DMS53 treated with DMSO at 0.1 percent for 48 hours (cell line): ENCODE data around the gene DGKG.

Source experiments
- DNase-seq: peaks from one replicate; lab custom pipeline; 2025; ENCODE audit not compliant: unreplicated experiment; lab: John Stamatoyannopoulos, UW

DGKG gene

DNA sequence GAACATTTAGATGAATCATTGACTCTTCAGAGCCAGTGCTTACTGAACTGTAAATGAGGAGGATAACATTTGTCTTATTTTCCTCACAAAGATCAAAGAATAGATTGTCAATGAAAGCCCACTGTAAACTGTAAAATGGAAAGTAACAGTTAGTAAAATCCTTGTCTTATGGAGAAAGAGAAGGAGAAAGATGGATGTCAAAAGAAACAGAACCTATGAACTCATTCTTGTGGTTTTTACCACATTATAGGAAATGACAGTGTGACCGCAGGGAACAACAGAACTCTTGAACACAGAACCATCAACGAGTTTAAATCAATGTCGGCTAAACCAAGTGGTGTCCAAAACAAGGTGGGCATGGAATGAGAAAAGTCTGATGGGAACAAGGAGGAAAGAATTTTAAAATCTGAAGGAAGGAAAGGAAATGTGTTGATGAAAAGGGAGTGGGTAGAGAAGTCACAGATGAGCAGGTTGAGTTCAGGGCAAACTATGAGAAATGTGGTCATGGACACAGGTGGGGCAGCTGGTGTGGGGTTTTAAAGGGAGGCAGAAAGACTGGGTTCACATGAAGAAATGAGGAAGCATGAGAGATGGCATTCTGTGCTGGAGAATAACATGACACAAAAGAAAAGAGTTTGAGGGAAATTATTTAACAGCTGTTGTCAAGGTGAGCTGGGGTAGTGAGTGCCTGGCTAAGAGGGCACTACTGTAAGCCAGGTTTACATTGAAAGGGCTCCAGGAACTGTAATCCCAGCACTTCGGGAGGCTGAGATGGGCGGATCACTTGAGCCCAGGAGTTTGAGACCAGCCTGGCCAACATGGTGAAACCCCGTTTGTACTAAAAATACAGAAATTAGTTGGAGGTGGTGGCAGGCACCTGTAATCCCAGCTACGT is 210.7 kb downstream of the DGKG start:
- no peak for DNase-seq

DNA sequence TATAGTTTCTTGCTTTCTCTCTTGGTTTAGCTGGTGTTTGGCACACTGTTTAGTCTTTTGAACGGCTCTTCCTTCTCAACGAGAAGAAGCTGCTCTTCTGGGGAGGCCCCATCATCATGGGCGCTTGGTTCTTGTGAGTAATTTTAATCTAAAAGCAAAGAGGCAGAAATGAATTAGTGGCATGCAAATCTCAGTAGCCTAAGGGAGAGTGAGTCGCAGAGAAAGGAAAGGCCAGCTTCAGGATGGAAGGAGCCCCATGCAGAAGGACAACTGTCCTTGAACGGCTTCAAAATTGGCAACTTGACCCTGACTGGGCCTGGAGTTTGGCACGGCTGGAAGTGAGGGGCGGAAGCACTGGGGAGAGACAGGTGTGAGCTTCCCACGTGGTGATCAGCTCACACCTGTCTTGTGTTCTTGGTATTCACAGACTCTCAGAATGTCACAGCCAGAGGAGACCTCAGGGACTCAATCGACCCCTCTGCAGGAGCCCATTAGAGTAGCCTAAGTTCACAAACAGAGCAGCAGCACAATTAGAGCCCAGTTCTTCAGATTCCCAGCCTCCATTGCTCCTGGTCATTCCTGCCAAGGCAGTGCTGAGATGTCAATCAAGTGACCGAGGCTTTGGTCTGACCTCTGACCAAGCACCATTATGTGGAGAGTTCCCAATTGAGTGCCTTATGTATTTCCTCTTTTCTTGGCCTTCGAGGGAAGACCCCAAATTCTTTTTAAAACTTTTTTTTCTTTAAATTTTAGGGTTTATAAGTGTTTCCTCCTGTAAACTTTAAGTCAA is 211.8 kb downstream of the DGKG start:
- DNase-seq, result no peak

DNA sequence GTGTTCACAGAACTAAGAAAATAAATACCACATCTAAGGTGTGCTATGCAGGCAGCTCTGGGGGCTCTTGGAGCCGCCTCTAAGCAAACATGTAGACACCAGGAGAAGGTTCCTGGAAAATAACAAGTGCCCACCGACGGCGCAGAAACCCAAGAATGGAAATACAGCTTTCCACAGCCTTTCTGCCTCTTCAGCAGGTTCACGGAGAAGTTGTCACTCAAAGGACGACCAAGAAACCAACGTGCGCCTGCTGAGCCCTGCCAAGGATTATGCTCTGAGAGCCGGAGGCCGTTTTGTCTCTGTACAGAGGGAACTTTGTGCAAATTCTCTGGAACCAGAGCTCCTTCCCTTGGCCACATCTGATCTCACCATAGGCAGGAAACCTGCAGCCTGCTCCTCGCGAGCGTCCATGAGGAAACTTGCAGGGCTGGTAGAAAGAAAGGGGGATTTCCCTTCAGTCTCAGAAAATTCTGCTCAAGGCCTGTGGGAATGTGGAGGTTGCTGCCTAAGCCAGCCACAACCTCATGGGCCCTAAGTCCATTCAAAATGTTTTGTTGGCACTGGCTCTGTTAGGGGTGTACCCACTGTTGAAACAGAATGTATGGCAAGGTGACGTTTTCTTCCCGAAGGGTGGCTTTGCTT is 212.6 kb downstream of the DGKG start:
- no peak for DNase-seq

DNA sequence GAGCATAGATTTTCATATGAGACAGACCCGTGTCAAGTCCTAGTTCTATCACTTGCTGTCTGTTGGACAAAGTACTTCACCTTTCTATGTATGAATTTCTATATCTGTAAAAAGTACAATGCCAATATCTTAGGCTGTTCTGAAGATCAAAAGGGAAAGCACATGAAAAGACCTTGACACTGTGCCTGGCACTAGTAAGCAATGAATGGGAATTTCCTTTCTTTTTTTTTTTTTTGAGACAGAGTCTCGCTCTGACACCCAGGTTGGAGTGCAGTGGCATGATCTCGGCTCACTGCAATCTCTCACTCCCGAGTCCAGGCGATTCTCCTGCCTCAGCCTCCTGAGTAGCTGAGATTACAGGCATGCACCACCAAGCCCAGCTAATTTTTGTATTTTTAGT is 217.8 kb downstream of the DGKG start:
- DNase-seq, result no peak

DNA sequence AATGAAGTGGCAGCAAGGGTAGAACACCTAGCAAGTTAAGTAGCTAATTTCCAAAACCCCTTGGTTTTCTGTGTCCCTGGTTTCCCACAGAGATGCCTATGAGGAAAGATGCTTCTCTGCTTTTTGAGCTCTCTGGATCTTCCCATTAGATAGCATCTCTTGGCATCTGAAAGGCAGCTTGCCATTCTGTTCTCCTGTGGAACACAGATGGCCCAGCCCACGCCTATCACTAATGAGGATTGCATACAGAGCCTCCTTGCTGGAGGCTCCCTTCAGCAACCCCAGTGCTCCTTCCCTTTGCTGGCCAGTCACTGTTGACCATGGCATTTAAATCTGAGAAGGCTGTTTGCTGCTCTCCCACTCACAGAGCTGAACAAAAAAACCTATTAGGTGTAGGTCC is 218.8 kb downstream of the DGKG start:
- DNase-seq, result no peak

DNA sequence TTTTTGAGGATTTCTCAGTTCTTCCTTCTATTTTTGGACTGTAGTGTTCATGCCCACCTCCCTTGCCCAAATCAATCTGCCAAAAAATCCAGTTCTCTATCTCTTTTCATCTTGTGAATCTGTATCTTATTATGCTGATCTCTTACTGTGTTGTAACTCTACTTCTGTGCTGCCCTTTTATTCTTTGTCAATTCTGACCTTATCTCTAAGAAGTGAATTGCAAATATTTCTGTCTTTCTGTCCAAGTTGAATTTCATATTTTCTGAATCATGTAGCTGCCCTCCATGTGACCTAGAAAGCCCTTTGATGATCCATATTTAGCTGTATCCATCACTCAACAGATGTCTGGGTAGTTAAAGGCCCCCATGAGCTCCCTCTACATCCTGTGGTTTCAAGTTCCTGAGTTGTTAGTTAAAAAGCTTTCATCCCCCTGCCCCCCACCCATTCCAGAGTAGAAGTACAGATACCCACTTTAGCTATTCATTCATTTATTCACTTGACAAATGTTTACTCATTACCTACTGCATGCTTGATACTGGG is 219.6 kb downstream of the DGKG start:
- DNase-seq, result no peak

DNA sequence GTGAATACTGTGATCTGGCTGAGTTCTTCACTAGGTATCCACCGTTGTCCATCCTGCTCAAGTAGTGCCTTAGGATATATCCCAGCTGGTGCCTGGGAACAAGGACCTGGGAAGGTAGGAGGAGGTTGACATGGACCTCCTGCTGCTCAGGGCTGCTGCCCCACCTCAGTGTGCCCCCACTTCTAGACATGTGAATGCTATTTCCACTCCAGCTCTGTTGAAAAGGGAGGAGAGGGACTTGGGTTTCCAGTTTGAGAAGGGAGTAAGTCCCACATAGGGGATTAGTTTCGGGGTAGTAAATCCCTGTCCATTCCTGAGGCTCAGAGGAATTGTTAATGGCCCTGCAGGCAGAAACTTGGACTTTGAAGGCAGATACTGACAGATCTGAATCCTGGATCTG is 220.2 kb downstream of the DGKG start:
- no peak for DNase-seq

DNA sequence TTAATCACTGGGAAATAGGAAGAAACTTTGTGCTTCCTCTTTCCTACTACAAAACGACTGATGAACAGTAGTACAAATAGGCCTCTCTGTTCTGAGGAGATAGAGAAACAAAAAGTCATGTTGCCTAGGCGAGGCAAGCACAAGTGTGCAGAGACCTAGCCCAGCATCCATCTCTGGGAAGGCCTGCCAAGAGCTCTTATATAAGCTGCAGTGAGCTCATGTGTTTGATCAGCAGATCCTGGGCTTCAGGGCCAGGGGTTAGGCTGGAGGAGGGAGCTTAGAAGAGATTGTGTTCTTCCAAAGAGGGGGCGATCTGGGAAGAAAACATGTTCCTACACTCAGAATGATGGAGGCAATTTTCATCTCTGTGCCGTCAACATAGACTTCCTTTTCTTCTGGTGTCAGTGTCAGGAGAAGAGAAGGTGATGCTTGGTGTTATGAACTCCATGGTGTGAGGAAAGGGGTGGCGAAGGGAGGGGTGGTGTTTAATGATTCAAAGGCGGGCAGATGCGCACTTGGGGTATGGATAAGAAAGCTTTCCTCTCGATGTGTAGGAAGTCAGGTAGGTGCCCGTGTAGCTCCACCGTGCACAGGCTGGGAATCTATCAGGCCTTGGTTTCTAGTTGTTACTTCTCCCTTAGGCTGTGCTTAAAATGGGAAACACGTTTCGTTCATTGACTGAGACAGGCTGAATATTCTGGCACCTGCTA is 223.6 kb downstream of the DGKG start:
- no peak for DNase-seq

DNA sequence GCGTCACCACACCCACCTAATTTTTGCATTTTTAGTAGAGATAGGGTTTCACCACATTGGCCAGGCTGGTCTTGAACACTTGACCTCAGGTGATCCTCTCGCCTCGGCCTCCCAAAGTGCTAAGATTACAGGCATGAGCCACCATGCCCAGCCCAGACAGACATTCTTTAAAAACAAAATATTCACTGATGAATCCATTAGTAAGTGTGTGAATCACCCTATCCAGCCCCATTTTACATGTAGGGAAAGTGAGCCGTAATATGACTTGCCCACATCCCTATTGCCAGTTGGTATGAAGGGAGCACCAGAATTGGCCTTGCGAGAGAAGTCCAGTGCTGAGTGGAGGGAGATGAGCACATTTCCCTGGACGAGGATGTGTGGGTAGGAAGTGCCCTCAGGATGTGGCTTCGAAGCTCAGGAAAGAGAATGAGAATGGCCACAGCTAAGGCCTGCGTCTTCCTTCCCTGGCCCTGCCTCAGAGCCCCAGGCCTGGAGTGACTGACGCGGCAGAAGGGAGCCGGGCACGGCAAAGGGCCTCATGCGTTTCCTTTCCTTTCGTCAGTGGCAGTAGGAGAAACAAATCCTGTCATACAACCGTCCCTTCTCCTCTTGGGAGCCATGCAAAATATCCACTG is 224.9 kb downstream of the DGKG start:
- no peak for DNase-seq

DNA sequence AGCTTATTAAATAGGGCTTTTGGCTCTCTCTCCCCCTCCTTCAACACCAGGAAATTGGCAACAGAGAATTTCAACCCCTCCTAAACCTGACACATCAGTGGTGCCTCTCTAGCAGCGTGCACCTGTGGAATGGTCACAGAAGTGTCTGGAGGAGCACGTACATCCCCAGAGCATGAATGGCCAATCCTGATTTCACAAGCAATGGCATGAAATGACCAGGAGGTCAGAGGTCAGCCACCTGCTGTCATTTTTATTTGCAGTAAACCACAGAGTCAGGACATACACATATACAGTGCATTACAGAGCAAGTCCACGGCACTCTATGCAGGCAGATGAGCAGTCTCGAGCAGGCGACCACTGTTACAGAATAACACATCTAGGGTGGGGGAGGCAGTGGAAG is 228.1 kb downstream of the DGKG start:
- DNase-seq, result no peak

DNA sequence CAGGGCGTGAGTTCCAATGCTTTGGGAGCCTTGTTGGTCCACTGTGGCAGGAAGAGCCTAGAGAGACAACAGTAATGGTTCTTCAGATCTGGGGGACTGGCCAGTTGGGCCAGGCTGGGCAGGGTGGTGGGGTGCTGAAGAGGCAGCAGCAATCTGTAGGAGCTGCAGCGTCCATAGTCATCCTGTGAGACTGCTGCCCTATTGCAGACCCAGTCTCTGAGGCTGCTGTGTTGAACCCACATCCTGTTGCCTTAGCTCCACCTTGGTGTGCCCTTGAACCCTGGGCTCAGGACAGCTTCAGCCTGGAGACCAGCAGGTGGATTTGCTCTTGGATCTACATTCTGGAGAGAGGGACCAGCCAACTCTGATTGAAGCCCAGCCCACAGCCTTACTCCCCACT is 229.5 kb downstream of the DGKG start:
- DNase-seq, result no peak

DNA sequence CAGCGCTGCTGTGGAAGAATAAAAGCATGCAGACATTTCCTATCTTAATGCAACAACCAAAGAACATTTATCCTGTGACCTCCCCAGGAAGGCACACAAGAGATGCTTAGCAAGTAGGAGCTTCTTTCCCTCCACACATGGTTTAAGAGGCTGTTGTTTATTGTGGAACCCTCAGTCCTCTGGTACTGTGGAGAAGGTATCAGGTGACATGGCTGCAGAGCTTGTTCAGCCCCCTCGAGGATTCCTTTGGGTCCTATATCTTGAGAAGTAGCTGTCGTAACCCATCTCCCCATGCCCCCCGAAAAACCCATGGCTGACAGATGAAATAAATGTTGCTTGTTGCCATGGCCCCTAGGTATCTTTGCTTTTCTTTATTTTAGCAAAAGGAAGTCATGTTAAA is 232.8 kb downstream of the DGKG start:
- no peak for DNase-seq

DNA sequence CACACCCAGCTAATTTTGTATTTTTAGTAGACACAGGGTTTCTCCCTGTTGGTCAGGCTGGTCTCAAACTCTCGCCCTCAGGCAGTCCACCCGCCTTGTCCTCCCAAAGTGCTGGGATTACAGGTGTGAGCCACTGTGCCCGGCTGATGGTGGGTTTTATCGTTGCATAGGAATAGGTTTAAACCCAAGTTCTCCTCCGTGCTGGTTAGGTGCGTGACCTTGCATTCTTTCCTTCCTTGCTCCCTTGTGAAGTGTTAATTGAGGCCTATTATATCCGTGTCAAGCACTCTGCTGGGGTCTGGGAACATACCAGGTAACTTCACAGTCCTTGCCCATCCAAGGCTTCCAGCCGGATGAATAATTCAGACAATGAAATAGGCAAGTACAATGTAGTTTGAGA is 233.9 kb downstream of the DGKG start:
- no peak for DNase-seq

DNA sequence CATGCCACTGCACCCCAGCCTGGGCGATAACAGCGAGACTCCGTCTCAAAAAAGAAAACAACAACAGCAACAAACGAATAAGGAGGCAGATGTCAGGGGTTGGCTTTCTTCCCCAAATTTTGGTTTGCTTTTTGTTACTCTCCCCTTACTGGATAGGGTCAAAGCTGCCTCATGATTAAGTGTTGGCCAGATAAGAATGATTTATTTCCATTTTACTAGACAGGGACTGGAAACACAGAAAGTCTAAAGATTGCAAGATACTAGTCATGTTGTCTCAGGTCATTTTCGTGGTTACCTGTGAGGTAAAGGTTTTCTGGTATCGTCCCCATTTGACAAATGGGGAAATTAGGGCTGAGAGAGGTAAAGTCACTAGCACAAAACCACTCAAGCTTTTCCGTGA is 234.6 kb downstream of the DGKG start:
- DNase-seq, result no peak

DNA sequence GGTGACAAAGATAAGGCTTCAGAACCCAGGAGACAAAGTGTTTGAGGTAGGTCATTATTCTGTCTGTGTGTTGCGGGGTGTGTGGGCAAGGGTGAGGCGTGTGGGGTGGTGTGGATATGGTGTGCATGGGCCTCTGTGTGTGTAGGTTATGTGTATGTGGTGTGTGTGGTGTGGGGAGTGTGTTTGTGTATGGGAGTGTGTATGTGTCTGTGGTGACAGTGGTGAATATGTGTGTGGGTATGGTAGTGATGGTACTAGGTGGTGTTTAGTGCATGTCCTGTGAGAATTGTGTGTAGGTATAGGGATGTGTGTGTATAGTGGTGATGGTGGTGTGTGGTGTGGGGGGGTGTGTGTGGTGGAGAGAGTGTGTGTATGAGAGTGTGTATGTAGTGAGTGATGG is 236.9 kb downstream of the DGKG start:
- DNase-seq, result no peak

DNA sequence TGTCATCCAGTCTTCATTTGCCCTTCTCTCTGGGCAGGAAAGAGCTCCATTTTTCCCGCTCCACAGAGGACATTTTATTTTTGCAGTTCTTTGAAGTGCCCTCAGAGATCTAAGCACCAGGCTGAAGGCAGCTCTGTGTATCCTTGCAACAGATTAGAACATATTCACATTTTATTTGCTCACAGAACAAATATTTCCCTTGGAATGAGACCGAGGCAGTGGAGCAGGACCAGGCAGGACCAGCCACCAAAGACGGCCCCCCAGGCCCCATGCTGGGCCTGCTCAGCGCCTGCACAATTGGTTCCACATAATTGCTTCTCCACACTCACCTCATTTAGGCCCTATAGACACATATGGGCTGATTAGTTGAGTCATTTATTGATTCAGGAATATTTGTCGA is 237.4 kb downstream of the DGKG start:
- no peak for DNase-seq

DNA sequence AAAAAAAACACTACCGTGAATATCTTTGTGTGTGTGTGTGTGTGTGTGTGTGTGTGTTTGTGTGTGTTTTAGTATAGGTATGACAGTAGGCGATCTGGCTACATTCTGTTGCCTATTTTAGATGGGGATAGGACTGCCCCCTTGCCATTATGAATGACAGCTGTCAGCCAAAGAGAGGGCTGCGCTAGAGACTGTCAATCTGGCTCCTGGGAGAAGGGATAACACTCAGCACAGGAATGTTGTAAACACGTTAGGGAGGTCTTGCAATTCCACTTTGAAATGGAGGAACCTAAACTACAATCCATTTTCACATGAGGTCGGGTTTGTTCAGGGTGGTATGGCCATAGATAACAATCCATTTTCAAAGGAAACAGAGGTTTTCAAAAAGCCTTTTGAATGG is 239.0 kb downstream of the DGKG start:
- DNase-seq, result no peak

DNA sequence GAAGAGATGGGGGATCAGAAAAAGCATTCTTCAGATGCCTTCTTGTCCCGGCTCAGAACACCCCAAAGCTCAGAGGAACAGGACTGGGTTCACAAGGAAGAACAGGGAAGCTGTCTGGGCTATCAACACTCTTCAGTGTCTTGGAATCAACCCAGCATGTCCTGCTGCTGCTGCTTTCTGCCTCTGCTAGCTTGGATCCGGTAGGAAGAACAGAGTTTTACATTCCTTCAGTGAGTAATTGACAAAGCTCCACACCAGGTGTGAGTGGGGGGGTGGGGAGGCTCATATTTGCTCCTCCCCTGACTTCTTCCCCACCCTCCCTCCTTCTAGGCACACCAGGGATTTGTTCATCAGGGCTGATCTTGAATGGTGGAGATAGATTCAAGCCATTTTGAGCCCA is 240.1 kb downstream of the DGKG start:
- DNase-seq, result no peak

DNA sequence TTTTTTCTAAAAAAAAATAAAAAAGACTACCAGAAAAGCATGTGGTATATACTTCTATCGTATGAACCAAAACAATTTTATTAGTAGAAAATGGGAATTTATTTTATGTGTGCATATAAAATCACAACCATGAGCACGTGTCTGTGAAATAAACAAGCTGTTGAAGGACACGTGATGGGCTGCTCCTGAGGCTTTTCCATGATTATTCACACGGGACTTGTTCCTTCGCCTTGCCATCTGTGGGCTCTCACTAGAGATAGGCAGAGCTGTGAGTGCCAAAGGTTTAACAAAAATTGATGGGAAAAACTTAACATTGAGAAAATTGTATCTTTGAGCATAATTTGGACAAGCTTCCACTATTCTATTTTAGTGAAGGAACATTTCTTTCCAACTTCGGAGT is 240.8 kb downstream of the DGKG start:
- no peak for DNase-seq

DNA sequence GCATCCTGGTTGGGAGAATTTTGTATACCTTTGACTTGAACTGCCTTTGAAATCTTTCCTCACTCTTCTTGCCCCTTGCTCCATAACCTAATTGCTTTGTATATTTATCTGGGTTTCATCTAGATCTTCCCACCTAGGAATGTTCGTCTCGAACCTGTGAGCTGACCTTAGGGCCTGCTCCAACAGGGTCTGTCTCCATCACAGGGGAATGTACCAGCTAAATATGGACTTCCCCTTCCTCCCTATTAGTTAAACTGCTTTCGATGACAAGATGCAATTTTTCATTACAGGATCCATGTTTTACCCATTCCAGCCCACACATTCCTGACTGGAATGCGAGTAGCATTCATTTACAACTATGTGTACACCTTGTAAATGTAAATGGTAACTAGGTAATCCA is 242.5 kb downstream of the DGKG start:
- no peak for DNase-seq

DNA sequence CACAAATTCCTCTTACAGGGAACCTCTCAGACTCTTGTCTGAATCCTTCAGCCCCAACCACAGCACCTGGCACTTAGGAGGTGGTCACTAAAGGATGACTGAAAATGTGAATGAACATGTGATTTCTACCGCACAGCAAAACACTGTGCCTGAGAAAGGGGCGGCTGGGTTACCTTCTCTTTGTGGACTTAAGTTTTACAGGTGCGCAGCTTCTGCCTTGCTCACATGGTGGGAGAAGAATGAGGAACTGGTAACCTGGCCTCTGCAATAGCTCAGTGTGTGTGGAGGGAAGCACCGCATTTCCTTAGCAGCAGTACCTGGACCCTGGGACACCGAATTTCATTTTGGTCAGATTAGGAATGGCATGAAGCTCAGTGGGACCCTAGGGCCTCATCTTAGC is 243.3 kb downstream of the DGKG start:
- DNase-seq, result no peak
